WTC11 (cell line): ENCODE results near the gene PARM1.

Experiments
- CTCF ChIP-seq: fragments of 200-600 bp; IDR thresholded peaks from 2 replicates; pipeline ENCODE4 v1.8.0; 2022; ENCODE audit warnings: antibody characterized with exemption
- ELF4 ChIP-seq: sonication (generic); formaldehyde crosslinking; IDR thresholded peaks from 2 replicates; pipeline ENCODE4 v1.8.1; 2022; ENCODE audit warnings: low read depth, mild to moderate bottlenecking, moderate library complexity, missing genetic modification reagents
- HMGXB4 ChIP-seq: sonication (generic); formaldehyde crosslinking; IDR thresholded peaks from 2 replicates; pipeline ENCODE4 v1.8.1; 2023; ENCODE audit warnings: mild to moderate bottlenecking, moderate library complexity, missing genetic modification reagents
- KAT7 ChIP-seq: sonication (generic); formaldehyde crosslinking; IDR thresholded peaks from 2 replicates; pipeline ENCODE4 v1.8.1; 2023; ENCODE audit warnings: missing genetic modification reagents, mild to moderate bottlenecking, borderline replicate concordance
- SMAD3 ChIP-seq: sonication (generic); formaldehyde crosslinking; IDR thresholded peaks from 2 replicates; pipeline ENCODE4 v1.8.0; 2022; ENCODE audit warnings: missing genetic modification reagents, mild to moderate bottlenecking, borderline replicate concordance
- SP1 ChIP-seq: sonication (generic); formaldehyde crosslinking; conservative IDR thresholded peaks from 2 replicates; pipeline ENCODE4 v1.8.1; 2022; ENCODE audit warnings: missing genetic modification reagents
- USF2 ChIP-seq: sonication (generic); formaldehyde crosslinking; IDR thresholded peaks from 2 replicates; pipeline ENCODE4 v1.8.1; 2023; ENCODE audit warnings: mild to moderate bottlenecking, missing genetic modification reagents, moderate library complexity
- ZNF232 ChIP-seq: sonication (generic); formaldehyde crosslinking; IDR thresholded peaks from 2 replicates; pipeline ENCODE4 v1.8.0; 2022; ENCODE audit warnings: mild to moderate bottlenecking, missing genetic modification reagents
- ZNF263 ChIP-seq: sonication (generic); formaldehyde crosslinking; IDR thresholded peaks from 2 replicates; pipeline ENCODE4 v1.8.1; 2022; ENCODE audit warnings: low read depth, mild to moderate bottlenecking, moderate library complexity, missing genetic modification reagents
- TF ChIP-seq, protein P1 (sequence below): sonication (generic); formaldehyde crosslinking; IDR thresholded peaks from 2 replicates; pipeline ENCODE4 v1.8.0; 2023; ENCODE audit warnings: missing genetic modification reagents
- TF ChIP-seq, protein P2 (sequence below): sonication (generic); formaldehyde crosslinking; conservative IDR thresholded peaks from 2 replicates; pipeline ENCODE4 v1.8.1; 2022; ENCODE audit warnings: mild to moderate bottlenecking, missing genetic modification reagents
- TF ChIP-seq, protein P3 (sequence below): sonication (generic); formaldehyde crosslinking; IDR thresholded peaks from 2 replicates; pipeline ENCODE4 v1.8.0; 2022; ENCODE audit warnings: missing genetic modification reagents

GRCh38 chr4:75048208-75048879 lies 115.4 kb downstream of the PARM1 start:
- TF ChIP-seq, protein P1, sequence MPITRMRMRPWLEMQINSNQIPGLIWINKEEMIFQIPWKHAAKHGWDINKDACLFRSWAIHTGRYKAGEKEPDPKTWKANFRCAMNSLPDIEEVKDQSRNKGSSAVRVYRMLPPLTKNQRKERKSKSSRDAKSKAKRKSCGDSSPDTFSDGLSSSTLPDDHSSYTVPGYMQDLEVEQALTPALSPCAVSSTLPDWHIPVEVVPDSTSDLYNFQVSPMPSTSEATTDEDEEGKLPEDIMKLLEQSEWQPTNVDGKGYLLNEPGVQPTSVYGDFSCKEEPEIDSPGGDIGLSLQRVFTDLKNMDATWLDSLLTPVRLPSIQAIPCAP = no peak
- TF ChIP-seq USF2 = no peak
- peak; percentile 43 for TF ChIP-seq CTCF
- no peak for TF ChIP-seq ZNF263 (CRISPR knock-in tag)
- TF ChIP-seq ZNF232 = no peak
- TF ChIP-seq KAT7 (CRISPR knock-in tag) = no peak
- TF ChIP-seq SMAD3 (CRISPR knock-in tag) = no peak
- TF ChIP-seq SP1 (CRISPR knock-in tag) = no peak
- TF ChIP-seq, protein P2, sequence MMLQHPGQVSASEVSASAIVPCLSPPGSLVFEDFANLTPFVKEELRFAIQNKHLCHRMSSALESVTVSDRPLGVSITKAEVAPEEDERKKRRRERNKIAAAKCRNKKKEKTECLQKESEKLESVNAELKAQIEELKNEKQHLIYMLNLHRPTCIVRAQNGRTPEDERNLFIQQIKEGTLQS (CRISPR knock-in tag) = no peak
- TF ChIP-seq, protein P3, sequence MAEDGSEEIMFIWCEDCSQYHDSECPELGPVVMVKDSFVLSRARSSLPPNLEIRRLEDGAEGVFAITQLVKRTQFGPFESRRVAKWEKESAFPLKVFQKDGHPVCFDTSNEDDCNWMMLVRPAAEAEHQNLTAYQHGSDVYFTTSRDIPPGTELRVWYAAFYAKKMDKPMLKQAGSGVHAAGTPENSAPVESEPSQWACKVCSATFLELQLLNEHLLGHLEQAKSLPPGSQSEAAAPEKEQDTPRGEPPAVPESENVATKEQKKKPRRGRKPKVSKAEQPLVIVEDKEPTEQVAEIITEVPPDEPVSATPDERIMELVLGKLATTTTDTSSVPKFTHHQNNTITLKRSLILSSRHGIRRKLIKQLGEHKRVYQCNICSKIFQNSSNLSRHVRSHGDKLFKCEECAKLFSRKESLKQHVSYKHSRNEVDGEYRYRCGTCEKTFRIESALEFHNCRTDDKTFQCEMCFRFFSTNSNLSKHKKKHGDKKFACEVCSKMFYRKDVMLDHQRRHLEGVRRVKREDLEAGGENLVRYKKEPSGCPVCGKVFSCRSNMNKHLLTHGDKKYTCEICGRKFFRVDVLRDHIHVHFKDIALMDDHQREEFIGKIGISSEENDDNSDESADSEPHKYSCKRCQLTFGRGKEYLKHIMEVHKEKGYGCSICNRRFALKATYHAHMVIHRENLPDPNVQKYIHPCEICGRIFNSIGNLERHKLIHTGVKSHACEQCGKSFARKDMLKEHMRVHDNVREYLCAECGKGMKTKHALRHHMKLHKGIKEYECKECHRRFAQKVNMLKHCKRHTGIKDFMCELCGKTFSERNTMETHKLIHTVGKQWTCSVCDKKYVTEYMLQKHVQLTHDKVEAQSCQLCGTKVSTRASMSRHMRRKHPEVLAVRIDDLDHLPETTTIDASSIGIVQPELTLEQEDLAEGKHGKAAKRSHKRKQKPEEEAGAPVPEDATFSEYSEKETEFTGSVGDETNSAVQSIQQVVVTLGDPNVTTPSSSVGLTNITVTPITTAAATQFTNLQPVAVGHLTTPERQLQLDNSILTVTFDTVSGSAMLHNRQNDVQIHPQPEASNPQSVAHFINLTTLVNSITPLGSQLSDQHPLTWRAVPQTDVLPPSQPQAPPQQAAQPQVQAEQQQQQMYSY = no peak
- TF ChIP-seq HMGXB4 (CRISPR knock-in tag) = no peak
- no peak for TF ChIP-seq ELF4 (CRISPR knock-in tag)
